PC-3 (cell line): ENCODE results near the gene NOSTRIN.

Experiments used
- EZH2 ChIP-seq: fragments of 300-600 bp; sonication (generic); IDR thresholded peaks from one replicate; pipeline ENCODE4 v1.6.1; 2017; ENCODE audit warnings: antibody characterized with exemption, mild to moderate bottlenecking, low read length; ENCODE audit not compliant: unreplicated experiment
- EZH2phosphoT487 ChIP-seq: fragments of 300-600 bp; sonication (generic); IDR thresholded peaks from 2 replicates; pipeline ENCODE4 v1.6.1; 2018; ENCODE audit warnings: mild to moderate bottlenecking, antibody characterized with exemption, low read length, borderline replicate concordance
- TF ChIP-seq, protein P1 (sequence below): fragments of 300-600 bp; sonication (generic); conservative IDR thresholded peaks from 2 replicates; pipeline ENCODE4 v1.5.1; 2017; ENCODE audit warnings: antibody characterized with exemption, low read depth, mild to moderate bottlenecking, low read length

DNA sequence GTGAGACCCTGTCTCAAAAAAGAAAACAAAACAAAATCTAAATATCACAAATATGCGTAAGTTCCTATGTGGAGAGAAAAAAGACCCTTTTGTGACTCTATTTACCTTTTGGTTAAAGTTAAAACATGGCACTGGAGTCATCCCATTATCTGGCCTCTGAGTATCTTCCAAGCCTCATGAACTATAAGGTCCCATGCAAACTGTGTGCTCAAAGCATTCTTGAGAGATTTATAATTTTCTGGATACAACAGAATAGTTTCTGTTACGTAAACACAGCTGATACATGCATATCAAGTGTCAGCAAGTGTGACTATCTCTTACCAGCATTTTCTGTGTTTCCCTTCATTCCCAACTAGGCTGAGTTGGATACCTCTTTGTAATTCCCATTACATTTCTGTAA, 8.8 kb upstream of the NOSTRIN start:
- TF ChIP-seq, protein P1, sequence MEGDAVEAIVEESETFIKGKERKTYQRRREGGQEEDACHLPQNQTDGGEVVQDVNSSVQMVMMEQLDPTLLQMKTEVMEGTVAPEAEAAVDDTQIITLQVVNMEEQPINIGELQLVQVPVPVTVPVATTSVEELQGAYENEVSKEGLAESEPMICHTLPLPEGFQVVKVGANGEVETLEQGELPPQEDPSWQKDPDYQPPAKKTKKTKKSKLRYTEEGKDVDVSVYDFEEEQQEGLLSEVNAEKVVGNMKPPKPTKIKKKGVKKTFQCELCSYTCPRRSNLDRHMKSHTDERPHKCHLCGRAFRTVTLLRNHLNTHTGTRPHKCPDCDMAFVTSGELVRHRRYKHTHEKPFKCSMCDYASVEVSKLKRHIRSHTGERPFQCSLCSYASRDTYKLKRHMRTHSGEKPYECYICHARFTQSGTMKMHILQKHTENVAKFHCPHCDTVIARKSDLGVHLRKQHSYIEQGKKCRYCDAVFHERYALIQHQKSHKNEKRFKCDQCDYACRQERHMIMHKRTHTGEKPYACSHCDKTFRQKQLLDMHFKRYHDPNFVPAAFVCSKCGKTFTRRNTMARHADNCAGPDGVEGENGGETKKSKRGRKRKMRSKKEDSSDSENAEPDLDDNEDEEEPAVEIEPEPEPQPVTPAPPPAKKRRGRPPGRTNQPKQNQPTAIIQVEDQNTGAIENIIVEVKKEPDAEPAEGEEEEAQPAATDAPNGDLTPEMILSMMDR = no peak
- TF ChIP-seq EZH2 = no peak
- TF ChIP-seq EZH2phosphoT487 = no peak
